B cell (primary cell): ENCODE measurements around the gene ST8SIA6. TPM values are rescaled to one million over a fixed set of nuclear protein-coding genes. Genes with fewer than 3 reads are reported as not detected.

ENCODE experiments used
- ATAC-seq: fragments of 200-7000 bp; cut with Tn5 transposase; one replicate; pipeline ENCODE4 v1.10.0; 2021; ENCODE audit warnings: low read depth, mild to moderate bottlenecking, moderate number of reproducible peaks, moderate library complexity
- CTCF ChIA-PET: fragments of 350-600 bp; sonication (Branson Sonifier 250); formaldehyde crosslinking; loops from one replicate; lab custom pipeline; 2021; ENCODE audit warnings: antibody characterized with exemption, inconsistent platforms; lab: Charles Lee
- POLR2A ChIA-PET: fragments of 350-600 bp; sonication (Branson Sonifier 250); formaldehyde crosslinking; loops from one replicate; lab custom pipeline; 2021; ENCODE audit warnings: antibody characterized with exemption; lab: Charles Lee
- DNase-seq: peaks from one replicate; pipeline ENCODE4 v3.0.0; 2013
- H2AFZ ChIP-seq: 2 replicates; pipeline ENCODE4 v1.6.1; 2012; ENCODE audit warnings: mild to moderate bottlenecking, low read depth, low read length; ENCODE audit not compliant: insufficient read depth, poor library complexity, severe bottlenecking
- H3K27ac ChIP-seq, 2 donors: 1 replicate in 1 of 2; 2 replicates in 1 of 2; pipeline ENCODE4 v1.5.1; 2012 to 2013; ENCODE audit warnings: low read length in 2 of 2, mild to moderate bottlenecking in 2 of 2, moderate library complexity in 1 of 2
- H3K27me3 ChIP-seq, 4 experiments: fragments of 200-600 bp in 1 of 4; sonication (generic) in 1 of 4; replicated peaks in 1 of 4; 1 replicate in 2 of 4; 2 replicates in 2 of 4; pipeline versions ENCODE4 v1.6.1 to v1.7.0; 2013 to 2016; ENCODE audit warnings: low read length in 3 of 4, mild to moderate bottlenecking in 2 of 4, mixed read lengths in 1 of 4, moderate library complexity in 1 of 4; ENCODE audit not compliant: insufficient read depth in 4 of 4, control insufficient read depth in 3 of 4; ENCODE audit errors: control extremely low read depth in 1 of 4
- H3K36me3 ChIP-seq, 2 experiments: replicated peaks in 1 of 2; 1 replicate in 1 of 2; 2 replicates in 1 of 2; pipeline versions ENCODE4 v1.6.1 to v1.7.1; 2013; ENCODE audit warnings: low read length in 1 of 2; ENCODE audit not compliant: insufficient read depth in 2 of 2, control insufficient read depth in 1 of 2; ENCODE audit errors: control extremely low read depth in 1 of 2, extremely low read depth in 1 of 2
- H3K4me1 ChIP-seq, 2 donors: fragments of 200-600 bp in 1 of 2; sonication (generic) in 1 of 2; 1 replicate in 1 of 2; 2 replicates in 1 of 2; pipeline versions ENCODE4 v1.5.1 to v1.6.1; 2013 to 2017; ENCODE audit warnings: low read length in 2 of 2; ENCODE audit not compliant: control insufficient read depth in 2 of 2, insufficient read depth in 2 of 2
- H3K4me2 ChIP-seq: replicated peaks from 2 replicates; pipeline ENCODE3; 2012; ENCODE audit warnings: mild to moderate bottlenecking, low read depth, low read length; ENCODE audit not compliant: poor library complexity, severe bottlenecking
- H3K4me3 ChIP-seq, 5 experiments: fragments of 200-600 bp in 1 of 5; sonication (generic) in 1 of 5; 1 replicate in 3 of 5; 2 replicates in 2 of 5; pipeline versions ENCODE4 v1.5.1 to v1.7.0; 2011 to 2016; ENCODE audit warnings: low read length in 4 of 5, mild to moderate bottlenecking in 4 of 5, low read depth in 2 of 5, control low read depth in 1 of 5, moderate library complexity in 1 of 5; ENCODE audit not compliant: insufficient read depth in 1 of 5; ENCODE audit errors: control extremely low read depth in 1 of 5, extremely low read depth in 1 of 5
- H3K79me2 ChIP-seq: fragments of 200-600 bp; sonication (generic); one replicate; pipeline ENCODE4 v1.6.0; 2016; ENCODE audit warnings: low read length; ENCODE audit not compliant: control insufficient read depth, insufficient read depth
- H3K9ac ChIP-seq: fragments of 200-600 bp; sonication (generic); 2 replicates; pipeline ENCODE4 v1.6.1; 2017; ENCODE audit warnings: mild to moderate bottlenecking, low read length, moderate library complexity
- H3K9me3 ChIP-seq, 3 donors: one replicate each; pipeline versions ENCODE4 v1.6.1 to v1.7.1; 2013; ENCODE audit warnings: low read length in 2 of 3; ENCODE audit not compliant: control insufficient read depth in 2 of 3, insufficient read depth in 1 of 3; ENCODE audit errors: control extremely low read depth in 1 of 3
- H4K20me1 ChIP-seq: 2 replicates; pipeline ENCODE4 v1.6.0; 2012; ENCODE audit warnings: mild to moderate bottlenecking, low read length; ENCODE audit not compliant: insufficient read depth, control insufficient read depth, poor library complexity, severe bottlenecking
- H3K27ac Mint-ChIP-seq: one replicate; pipeline ENCODE4 v1.8.0; 2021; ENCODE audit warnings: mixed read lengths
- H3K27me3 Mint-ChIP-seq: one replicate; pipeline ENCODE4 v1.8.0; 2021; ENCODE audit warnings: mixed read lengths
- H3K4me1 Mint-ChIP-seq: one replicate; pipeline ENCODE4 v1.8.0; 2021; ENCODE audit warnings: mixed read lengths
- H3K4me3 Mint-ChIP-seq: one replicate; pipeline ENCODE4 v1.8.0; 2021; ENCODE audit warnings: mixed read lengths
- H3K9me3 Mint-ChIP-seq: one replicate; pipeline ENCODE4 v1.8.0; 2022; ENCODE audit warnings: mixed read lengths; ENCODE audit not compliant: insufficient read depth
- EZH2 ChIP-seq: IDR thresholded peaks from 2 replicates; pipeline ENCODE4 v1.6.1; 2012; ENCODE audit warnings: borderline replicate concordance, low read depth, mild to moderate bottlenecking, moderate library complexity, low read length; ENCODE audit not compliant: insufficient read depth, poor library complexity, severe bottlenecking
- WGBS: methylation state at CpG from one replicate; pipeline ENCODE4 v1.1.5; 2013; ENCODE audit warnings: missing lambda C conversion rate; ENCODE audit not compliant: insufficient coverage; 5-methylcytosine and 5-hydroxymethylcytosine counted together
- intact Hi-C: fragments of 100-400 bp; cut with micrococcal nuclease; formaldehyde crosslinking; loops from one replicate; pipeline ENCODE4 v1.10.0; 2022
- polyA plus RNA-seq: library from polyadenylated mRNA; depleted of rRNA; stranded (reverse); fragments of >200 nt; gene quantifications from 2 replicates; pipeline ENCODE4 v1.2.3, GENCODE V29; 2012
- total RNA-seq, 2 donors: library from RNA; stranded (reverse); fragments of 120-200 nt in 1 of 2; gene quantifications; 1 replicate in 1 of 2; 2 replicates in 1 of 2; pipeline versions ENCODE4 v1.2.3 to v1.2.4, GENCODE V29; 2013 to 2022
- TF ChIP-seq, protein P1 (sequence below): fragments of 200-600 bp; IDR thresholded peaks from one replicate; pipeline ENCODE4 v1.8.0; 2022; ENCODE audit warnings: antibody characterized with exemption, mild to moderate bottlenecking

ST8SIA6 gene
- total and polyA plus RNA-seq, 2 donors (not counting 1 experiment from before 2014, with no cell fraction given): 0.04 TPM; not detected in 1

GRCh38 chr10:17460756-17461155 is 6.4 kb upstream of the ST8SIA6 start:
- no peaks in the 10 kb centered on the region for H3K79me2 ChIP-seq
- Mint-ChIP-seq H3K27me3 (peaks cover 33% of the 10 kb centered on the region), H3K4me3 (no peak overlapping the region), H3K27ac (no peak overlapping the region), H3K4me1 (peaks cover 3% of the 10 kb centered on the region), H3K9me3 (no peaks in the 10 kb centered on the region)
- CTCF ChIA-PET: no interaction called here
- DNase-seq (no peak), ATAC-seq (no peak)
- no peaks in the 10 kb centered on the region for H3K36me3 ChIP-seq
- H3K4me2 ChIP-seq: no peak overlapping the region
- no peaks in the 10 kb centered on the region for H3K9me3 ChIP-seq
- intact Hi-C loops: no loop called here
- TF ChIP-seq, protein P1, sequence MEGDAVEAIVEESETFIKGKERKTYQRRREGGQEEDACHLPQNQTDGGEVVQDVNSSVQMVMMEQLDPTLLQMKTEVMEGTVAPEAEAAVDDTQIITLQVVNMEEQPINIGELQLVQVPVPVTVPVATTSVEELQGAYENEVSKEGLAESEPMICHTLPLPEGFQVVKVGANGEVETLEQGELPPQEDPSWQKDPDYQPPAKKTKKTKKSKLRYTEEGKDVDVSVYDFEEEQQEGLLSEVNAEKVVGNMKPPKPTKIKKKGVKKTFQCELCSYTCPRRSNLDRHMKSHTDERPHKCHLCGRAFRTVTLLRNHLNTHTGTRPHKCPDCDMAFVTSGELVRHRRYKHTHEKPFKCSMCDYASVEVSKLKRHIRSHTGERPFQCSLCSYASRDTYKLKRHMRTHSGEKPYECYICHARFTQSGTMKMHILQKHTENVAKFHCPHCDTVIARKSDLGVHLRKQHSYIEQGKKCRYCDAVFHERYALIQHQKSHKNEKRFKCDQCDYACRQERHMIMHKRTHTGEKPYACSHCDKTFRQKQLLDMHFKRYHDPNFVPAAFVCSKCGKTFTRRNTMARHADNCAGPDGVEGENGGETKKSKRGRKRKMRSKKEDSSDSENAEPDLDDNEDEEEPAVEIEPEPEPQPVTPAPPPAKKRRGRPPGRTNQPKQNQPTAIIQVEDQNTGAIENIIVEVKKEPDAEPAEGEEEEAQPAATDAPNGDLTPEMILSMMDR: no peak
- TF ChIP-seq EZH2: no peak
- H3K4me3 ChIP-seq: no peak overlapping the region
- POLR2A ChIA-PET: no interaction called here
- H3K27ac ChIP-seq: no peak overlapping the region
- H4K20me1 ChIP-seq: no peaks in the 10 kb centered on the region
- no peaks in the 10 kb centered on the region for H3K4me1 ChIP-seq
- no peak overlapping the region for H2AFZ ChIP-seq
- H3K9ac ChIP-seq: no peak overlapping the region
- H3K27me3 ChIP-seq: peaks cover 0 to 6% (median 0%) of the 10 kb centered on the region in 4 experiments

GRCh38 chr10:17457083-17457482 is 2.7 kb upstream of the ST8SIA6 start:
- DNase-seq (no peak), ATAC-seq (no peak)
- WGBS: no CpG with 5 or more reads among the region's 2 CpGs
- intact Hi-C loops: no loop called here
- H3K4me3 Mint-ChIP-seq: no peak overlapping the region
- Histone ChIP-seq H3K4me3 (no peak overlapping the region), H3K27me3 (peaks cover 0 to 17% (median 15%) of the 10 kb centered on the region in 4 experiments), H3K79me2 (no peaks in the 10 kb centered on the region), H3K9me3 (no peaks in the 10 kb centered on the region), H3K4me1 (peaks cover 10 to 20% of the 10 kb centered on the region in 2 donors), H4K20me1 (no peaks in the 10 kb centered on the region), H3K27ac (no peak overlapping the region), H2AFZ (no peak overlapping the region), H3K4me2 (no peak overlapping the region), H3K36me3 (no peaks in the 10 kb centered on the region), H3K9ac (no peak overlapping the region)
- H3K27me3 Mint-ChIP-seq: peaks cover 39% of the 10 kb centered on the region
- H3K4me1 Mint-ChIP-seq: peaks cover 19% of the 10 kb centered on the region
- TF ChIP-seq, protein P1: no peak
- no peak for TF ChIP-seq EZH2
- ChIA-PET CTCF (interaction anchor here (0.6 kb wide), 1 partner anchor 17 kb away, joined by 3 read pairs; no protein-coding TSS in a partner anchor), POLR2A (no interaction called here)
- H3K9me3 Mint-ChIP-seq: no peaks in the 10 kb centered on the region
- H3K27ac Mint-ChIP-seq: no peak overlapping the region
